Mucosa of stomach (tissue), 1 donor: ENCODE measurements around the gene ITPRIP.

Experiments used
- H3K27me3 ChIP-seq: one replicate; pipeline ENCODE4 v1.7.0; 2013; ENCODE audit warnings: mild to moderate bottlenecking, low read length; ENCODE audit not compliant: control insufficient read depth, insufficient read depth
- H3K36me3 ChIP-seq: one replicate; pipeline ENCODE4 v1.7.0; 2013; ENCODE audit warnings: low read length; ENCODE audit not compliant: control insufficient read depth, insufficient read depth
- H3K4me1 ChIP-seq: one replicate; pipeline ENCODE4 v1.7.0; 2013; ENCODE audit warnings: mild to moderate bottlenecking, low read length; ENCODE audit not compliant: control insufficient read depth, insufficient read depth
- H3K4me3 ChIP-seq: one replicate; pipeline ENCODE4 v1.7.0; 2013; ENCODE audit warnings: low read length
- H3K9ac ChIP-seq: one replicate; pipeline ENCODE4 v1.7.0; 2013; ENCODE audit warnings: mild to moderate bottlenecking, low read length, moderate library complexity
- H3K9me3 ChIP-seq: one replicate; pipeline ENCODE4 v1.7.0; 2013; ENCODE audit warnings: mild to moderate bottlenecking, low read length, moderate library complexity; ENCODE audit not compliant: control insufficient read depth
- donor health status: Pancreatic carcinoma.

ITPRIP gene

DNA sequence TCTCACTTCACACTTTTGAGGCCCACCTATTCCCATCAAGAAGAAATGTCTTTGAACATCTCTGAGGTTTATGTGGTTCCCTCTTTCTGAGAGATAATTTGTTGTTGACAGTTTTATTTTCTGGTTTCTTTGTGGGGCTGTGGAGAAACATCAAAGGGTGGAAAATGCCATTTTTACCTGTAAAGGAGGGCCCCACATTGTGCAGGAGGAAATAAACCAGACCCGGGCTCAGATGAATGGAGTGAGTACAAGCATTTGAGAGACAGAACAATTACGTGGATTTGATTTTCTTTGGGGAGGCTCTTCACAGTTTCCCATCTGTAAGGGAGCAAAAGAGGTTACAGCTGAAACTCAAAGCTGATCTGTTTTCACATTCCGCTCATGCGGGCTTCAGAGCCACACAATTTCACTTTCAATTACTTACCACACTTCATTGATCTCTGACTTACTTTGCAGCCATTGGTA, 29.8 kb downstream of the ITPRIP start:
- H3K27me3 ChIP-seq, result no peaks in the 10 kb centered on the region
- H3K4me1 ChIP-seq, result peaks cover 7% of the 10 kb centered on the region
- no peak overlapping the region for H3K4me3 ChIP-seq
- no peaks in the 10 kb centered on the region for H3K9me3 ChIP-seq
- H3K9ac ChIP-seq, result no peak overlapping the region
- no peaks in the 10 kb centered on the region for H3K36me3 ChIP-seq

- H3K27me3 ChIP-seq, result no peaks in the 10 kb centered on the region
- H3K9me3 ChIP-seq, result no peaks in the 10 kb centered on the region
- H3K4me1 ChIP-seq, result peaks cover 7% of the 10 kb centered on the region
- no peaks in the 10 kb centered on the region for H3K36me3 ChIP-seq
- no peak overlapping the region for H3K4me3 ChIP-seq
- H3K9ac ChIP-seq, result no peak overlapping the region
These were observed 30.5 kb downstream of the ITPRIP start for GRCh38 chr10:104307576-104308438.

GRCh38 chr10:104306897-104307296, 31.4 kb downstream of the ITPRIP start:
- no peaks in the 10 kb centered on the region for H3K9me3 ChIP-seq
- H3K9ac ChIP-seq, result no peak overlapping the region
- H3K4me1 ChIP-seq, result peaks cover 7% of the 10 kb centered on the region
- H3K27me3 ChIP-seq, result no peaks in the 10 kb centered on the region
- H3K36me3 ChIP-seq, result no peaks in the 10 kb centered on the region
- H3K4me3 ChIP-seq, result no peak overlapping the region

- H3K9me3 ChIP-seq, result no peaks in the 10 kb centered on the region
- no peaks in the 10 kb centered on the region for H3K36me3 ChIP-seq
- peaks cover 7% of the 10 kb centered on the region for H3K4me1 ChIP-seq
- H3K4me3 ChIP-seq, result no peak overlapping the region
- H3K27me3 ChIP-seq, result no peaks in the 10 kb centered on the region
- H3K9ac ChIP-seq, result no peak overlapping the region
These were observed 33.3 kb downstream of the ITPRIP start for GRCh38 chr10:104304927-104305326.

DNA sequence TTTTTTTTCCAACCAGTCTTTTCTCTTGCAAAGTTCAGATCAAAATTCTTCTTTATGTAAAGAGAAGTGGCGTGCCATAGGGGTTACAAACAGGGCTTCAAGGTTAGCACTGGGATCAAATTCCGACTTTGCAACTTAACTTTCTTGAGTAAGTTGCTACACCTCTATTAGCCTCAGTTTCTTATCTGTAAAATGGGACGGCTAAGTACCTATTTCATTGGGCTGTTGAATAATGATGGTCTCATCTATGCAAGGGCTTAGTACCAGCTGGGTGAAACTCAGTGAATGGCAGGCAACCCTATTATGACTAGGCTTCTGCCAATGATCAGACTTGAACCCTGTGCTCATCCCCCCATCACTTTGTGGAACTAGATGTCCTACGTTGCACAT, 33.9 kb downstream of the ITPRIP start:
- Histone ChIP-seq H3K9me3 (no peaks in the 10 kb centered on the region), H3K4me1 (peaks cover 7% of the 10 kb centered on the region), H3K4me3 (no peak overlapping the region), H3K27me3 (no peaks in the 10 kb centered on the region), H3K9ac (no peak overlapping the region), H3K36me3 (no peaks in the 10 kb centered on the region)

GRCh38 chr10:104303594-104304355, 34.5 kb downstream of the ITPRIP start:
- Histone ChIP-seq H3K27me3 (no peaks in the 10 kb centered on the region), H3K9me3 (no peaks in the 10 kb centered on the region), H3K36me3 (no peaks in the 10 kb centered on the region), H3K9ac (no peak overlapping the region), H3K4me1 (peaks cover 7% of the 10 kb centered on the region), H3K4me3 (no peak overlapping the region)

- H3K9me3 ChIP-seq, result no peaks in the 10 kb centered on the region
- no peak overlapping the region for H3K4me3 ChIP-seq
- H3K4me1 ChIP-seq, result peaks cover 7% of the 10 kb centered on the region
- H3K9ac ChIP-seq, result no peak overlapping the region
- no peaks in the 10 kb centered on the region for H3K36me3 ChIP-seq
- H3K27me3 ChIP-seq, result no peaks in the 10 kb centered on the region
These were observed 36.2 kb downstream of the ITPRIP start for GRCh38 chr10:104301907-104302690.

DNA sequence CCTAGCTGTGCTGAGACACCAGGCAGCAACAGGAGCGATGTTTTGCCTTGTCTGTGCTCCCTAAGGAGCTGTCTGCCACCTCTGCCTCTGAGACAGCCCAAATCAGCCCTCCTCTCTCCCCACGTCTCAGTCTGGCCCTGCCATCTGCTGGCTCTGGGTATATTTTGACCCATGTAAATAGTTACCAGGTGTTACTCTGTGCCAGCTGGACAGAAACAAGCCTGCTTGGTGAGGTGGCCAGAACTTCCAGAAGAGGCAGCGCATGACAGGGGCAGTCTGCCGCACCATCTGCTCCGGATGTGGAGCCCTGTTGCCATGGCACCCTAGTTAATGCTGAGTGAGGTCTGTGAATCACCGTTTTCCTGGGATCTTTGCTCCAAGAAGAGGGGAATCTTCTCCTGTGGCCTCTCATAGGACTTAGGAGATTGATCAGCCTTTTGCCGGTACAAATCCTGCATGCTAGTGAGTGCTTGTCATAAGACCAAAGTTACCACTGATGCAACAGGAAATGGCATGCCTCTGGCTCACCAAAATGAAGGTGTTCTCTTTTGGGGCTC, 37.5 kb downstream of the ITPRIP start:
- H3K4me3 ChIP-seq, result no peak overlapping the region
- H3K4me1 ChIP-seq, result peaks cover 3% of the 10 kb centered on the region
- peak overlapping the region; percentile 10 for H3K9ac ChIP-seq
- H3K27me3 ChIP-seq, result no peaks in the 10 kb centered on the region
- H3K36me3 ChIP-seq, result no peaks in the 10 kb centered on the region
- H3K9me3 ChIP-seq, result no peaks in the 10 kb centered on the region

DNA sequence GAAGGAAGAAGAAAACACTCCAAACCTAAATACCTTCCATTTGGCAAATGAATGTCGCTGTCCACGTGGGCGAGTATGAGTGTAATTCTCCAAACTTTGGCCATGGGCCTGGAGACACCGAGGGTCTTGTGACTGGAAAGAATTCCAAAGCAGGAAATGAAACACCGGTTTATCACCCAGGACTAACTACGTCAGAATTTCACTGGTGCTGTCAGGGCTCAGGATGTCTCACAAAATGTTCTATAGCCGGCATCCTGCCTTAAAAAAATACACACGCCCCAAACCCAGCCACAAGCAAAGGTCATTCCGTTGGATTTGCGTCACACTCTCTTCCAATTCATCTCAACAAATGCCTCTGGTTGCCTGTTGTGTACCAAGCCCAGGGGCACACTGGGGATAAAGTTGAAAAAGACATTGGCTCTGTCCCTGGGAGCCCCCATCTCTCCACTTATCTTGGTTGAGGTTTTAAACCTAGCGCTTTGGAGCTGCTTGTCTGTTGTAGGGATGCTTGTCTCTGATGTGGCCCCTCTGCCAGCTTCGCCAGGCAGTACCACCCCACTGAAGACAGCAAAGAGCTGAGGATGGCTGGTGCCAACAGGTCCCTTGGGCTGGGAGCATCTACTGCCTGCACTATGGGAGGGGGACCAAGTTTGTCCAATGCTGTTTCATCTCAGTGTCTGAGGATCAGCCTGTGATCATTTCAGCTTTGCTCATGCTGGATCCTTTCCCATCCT, 38.1 kb downstream of the ITPRIP start:
- Histone ChIP-seq H3K9ac (peak overlapping the region; percentile 10), H3K27me3 (no peaks in the 10 kb centered on the region), H3K4me1 (no peaks in the 10 kb centered on the region), H3K36me3 (no peaks in the 10 kb centered on the region), H3K9me3 (no peaks in the 10 kb centered on the region), H3K4me3 (no peak overlapping the region)

DNA sequence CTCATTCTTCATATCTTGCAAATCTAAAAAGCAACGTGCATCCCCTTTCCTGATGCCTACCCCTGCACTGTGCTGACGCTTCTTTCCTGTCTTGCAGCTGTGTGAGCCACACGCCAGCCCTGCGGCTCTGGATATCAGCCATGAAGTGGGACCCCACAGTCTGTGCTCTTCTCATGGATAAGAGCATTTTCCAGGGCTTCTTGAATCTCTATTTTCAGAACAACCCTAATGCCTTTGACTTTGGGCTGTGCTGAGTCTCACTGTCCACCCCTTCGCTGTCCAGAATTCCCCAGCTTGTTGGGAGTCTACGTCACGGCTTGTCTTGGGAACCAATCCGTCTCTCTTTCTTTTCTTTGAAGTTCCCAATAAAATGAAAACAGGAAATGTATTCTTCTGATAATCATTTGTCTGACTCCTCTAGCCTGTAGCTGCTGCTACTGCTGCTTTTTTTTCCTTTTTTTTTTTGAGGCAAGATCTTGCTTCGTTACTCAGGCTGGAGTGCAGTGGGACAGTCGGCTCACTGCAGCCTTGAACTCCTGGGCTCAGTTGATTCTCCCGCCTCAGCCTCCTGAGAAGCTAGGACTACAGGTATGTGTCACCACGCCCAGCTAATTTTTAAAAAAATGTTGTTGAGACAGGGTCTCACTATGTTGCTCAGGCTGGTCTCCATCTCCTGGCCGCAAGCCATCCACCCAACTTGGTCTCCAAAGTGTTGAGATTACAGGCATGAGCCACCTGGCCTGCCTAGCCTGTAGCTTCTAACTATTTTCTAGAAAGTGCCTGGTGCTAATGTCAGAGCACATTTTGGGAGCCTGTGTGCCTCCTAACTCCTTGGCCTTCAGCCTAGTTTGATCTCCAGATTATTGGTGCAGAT, 39.0 kb downstream of the ITPRIP start:
- Histone ChIP-seq H3K4me1 (no peaks in the 10 kb centered on the region), H3K27me3 (no peaks in the 10 kb centered on the region), H3K36me3 (no peaks in the 10 kb centered on the region), H3K9ac (no peak overlapping the region), H3K4me3 (no peak overlapping the region), H3K9me3 (no peaks in the 10 kb centered on the region)
